HuH-7.5 (cell line): ENCODE measurements around the gene SGK1.
"Not testable (repeated sequence)": the region's sequence is repeated elsewhere in the genome, so short reads cannot be mapped to it uniquely, and the experiment has no call there.

ENCODE experiments used
- DNase-seq: peaks from one replicate; pipeline ENCODE4 v3.0.0; 2011; ENCODE audit warnings: low spot score

The SGK1 gene

GRCh38 chr6:134328138-134328537 is 10.2 kb upstream of the SGK1 start:
- DNase-seq: no peak

- not testable (repeated sequence) for DNase-seq
These were observed 8.3 kb upstream of the SGK1 start for GRCh38 chr6:134326192-134326591.

- no peak for DNase-seq
These were observed 6.9 kb upstream of the SGK1 start for GRCh38 chr6:134324766-134325165.

- DNase-seq: no peak
These were observed 6.2 kb upstream of the SGK1 start for GRCh38 chr6:134324141-134324540.

GRCh38 chr6:134323698-134324097 is 5.8 kb upstream of the SGK1 start:
- DNase-seq: no peak

GRCh38 chr6:134323294-134323693 is 5.4 kb upstream of the SGK1 start:
- no peak for DNase-seq

- DNase-seq: no peak
These were observed 4.3 kb upstream of the SGK1 start for GRCh38 chr6:134322216-134322615.

- no peak for DNase-seq
These were observed 3.3 kb upstream of the SGK1 start for GRCh38 chr6:134321246-134321645.

GRCh38 chr6:134319686-134320085 is 1.8 kb upstream of the SGK1 start:
- DNase-seq: not testable (repeated sequence)

- no peak for DNase-seq
These were observed 1.0 kb upstream of the SGK1 start for GRCh38 chr6:134318974-134319281.

- no peak for DNase-seq
These were observed 493 bp upstream of the SGK1 start for GRCh38 chr6:134318236-134318973.

GRCh38 chr6:134316733-134317431 is 1.0 kb downstream of the SGK1 start:
- DNase-seq: no peak

GRCh38 chr6:134315974-134316441 is 1.9 kb downstream of the SGK1 start:
- DNase-seq: no peak

- no peak for DNase-seq
These were observed 2.7 kb downstream of the SGK1 start for GRCh38 chr6:134315189-134315588.

GRCh38 chr6:134314006-134314821 is 3.7 kb downstream of the SGK1 start:
- DNase-seq: no peak

- no peak for DNase-seq
These were observed 5.8 kb downstream of the SGK1 start for GRCh38 chr6:134312038-134312660.

GRCh38 chr6:134310817-134311216 is 7.1 kb downstream of the SGK1 start:
- no peak for DNase-seq

GRCh38 chr6:134309983-134310605 is 7.8 kb downstream of the SGK1 start:
- no peak for DNase-seq

GRCh38 chr6:134309227-134309626 is 8.7 kb downstream of the SGK1 start:
- no peak for DNase-seq

- DNase-seq: no peak
These were observed 9.1 kb downstream of the SGK1 start for GRCh38 chr6:134308800-134309199.

GRCh38 chr6:134307870-134308269 is 10.0 kb downstream of the SGK1 start:
- DNase-seq: no peak

- no peak for DNase-seq
These were observed 10.8 kb downstream of the SGK1 start for GRCh38 chr6:134307075-134307474.
